Measurements from ENCODE around the gene MYO1D.

GRCh38 chr17:32485261-32486110, 391.4 kb downstream of the MYO1D start:
- TF ChIP-seq, protein P1, sequence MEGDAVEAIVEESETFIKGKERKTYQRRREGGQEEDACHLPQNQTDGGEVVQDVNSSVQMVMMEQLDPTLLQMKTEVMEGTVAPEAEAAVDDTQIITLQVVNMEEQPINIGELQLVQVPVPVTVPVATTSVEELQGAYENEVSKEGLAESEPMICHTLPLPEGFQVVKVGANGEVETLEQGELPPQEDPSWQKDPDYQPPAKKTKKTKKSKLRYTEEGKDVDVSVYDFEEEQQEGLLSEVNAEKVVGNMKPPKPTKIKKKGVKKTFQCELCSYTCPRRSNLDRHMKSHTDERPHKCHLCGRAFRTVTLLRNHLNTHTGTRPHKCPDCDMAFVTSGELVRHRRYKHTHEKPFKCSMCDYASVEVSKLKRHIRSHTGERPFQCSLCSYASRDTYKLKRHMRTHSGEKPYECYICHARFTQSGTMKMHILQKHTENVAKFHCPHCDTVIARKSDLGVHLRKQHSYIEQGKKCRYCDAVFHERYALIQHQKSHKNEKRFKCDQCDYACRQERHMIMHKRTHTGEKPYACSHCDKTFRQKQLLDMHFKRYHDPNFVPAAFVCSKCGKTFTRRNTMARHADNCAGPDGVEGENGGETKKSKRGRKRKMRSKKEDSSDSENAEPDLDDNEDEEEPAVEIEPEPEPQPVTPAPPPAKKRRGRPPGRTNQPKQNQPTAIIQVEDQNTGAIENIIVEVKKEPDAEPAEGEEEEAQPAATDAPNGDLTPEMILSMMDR (IDR thresholded peaks at IDR 0.05) = no peak
- TF ChIP-seq POLR2A (IDR thresholded peaks at IDR 0.05) = no peak
